HEK293 (cell line): ENCODE measurements around the gene FICD.

Source experiments
- CTCF ChIA-PET: fragments of 350-600 bp; formaldehyde crosslinking; extraction: SDS; loops from one replicate; lab custom pipeline; 2021; ENCODE audit warnings: antibody characterized with exemption; lab: Yijun Ruan, JAX
- POLR2A ChIA-PET: fragments of 300-600 bp; formaldehyde crosslinking; extraction: SDS; loops from one replicate; lab custom pipeline; 2020; ENCODE audit warnings: antibody characterized with exemption, inconsistent platforms; lab: Yijun Ruan, JAX
- H3K27ac ChIP-seq: fragments of 200-500 bp; sonication (Bioruptor generic); 2 replicates; pipeline ENCODE4 v1.5.1; 2014; ENCODE audit warnings: low read depth, low read length, control low read depth, inconsistent platforms; ENCODE audit errors: extremely low read depth
- H3K36me3 ChIP-seq, 2 experiments: fragments of 200-500 bp in 1 of 2; sonication (Bioruptor generic) in 1 of 2; 1 replicate in 1 of 2; 2 replicates in 1 of 2; pipeline ENCODE4 v1.5.1; 2014 to 2017; ENCODE audit warnings: inconsistent platforms in 2 of 2, low read length in 2 of 2; ENCODE audit not compliant: control insufficient read depth in 2 of 2, insufficient read depth in 1 of 2
- H3K4me1 ChIP-seq: fragments of 200-500 bp; sonication (Bioruptor generic); 2 replicates; pipeline ENCODE4 v1.5.1; 2014; ENCODE audit warnings: mild to moderate bottlenecking, low read length, inconsistent platforms; ENCODE audit not compliant: control insufficient read depth, insufficient read depth
- H3K4me3 ChIP-seq: 2 replicates; pipeline ENCODE4 v1.5.1; 2011; ENCODE audit warnings: low read depth, mild to moderate bottlenecking, control low read depth, low read length, moderate library complexity
- H3K9me3 ChIP-seq: fragments of 200-500 bp; sonication (Bioruptor generic); 2 replicates; pipeline ENCODE4 v1.5.1; 2014; ENCODE audit warnings: low read depth, low read length, inconsistent platforms; ENCODE audit not compliant: control insufficient read depth, insufficient read depth
- BCL11A ChIP-seq: fragments of 450-650 bp; formaldehyde crosslinking; IDR thresholded peaks from 2 replicates; pipeline ENCODE4 v1.5.1; 2016; ENCODE audit warnings: low read depth, missing biosample characterization, missing genetic modification characterization
- TCF7L2 ChIP-seq: IDR thresholded peaks from 2 replicates; pipeline ENCODE4 v1.6.1; 2011; ENCODE audit warnings: low read depth, mild to moderate bottlenecking, inconsistent platforms, low read length, moderate library complexity, borderline replicate concordance
- ZBTB1 ChIP-seq: fragments of 450-650 bp; formaldehyde crosslinking; IDR thresholded peaks from 2 replicates; pipeline ENCODE4 v1.5.1; 2016; ENCODE audit warnings: missing biosample characterization, missing genetic modification characterization
- ZFHX2 ChIP-seq: fragments of 450-650 bp; formaldehyde crosslinking; conservative IDR thresholded peaks from 2 replicates; pipeline ENCODE4 v1.5.1; 2016; ENCODE audit warnings: missing biosample characterization, missing genetic modification characterization
- ZNF112 ChIP-seq: fragments of 450-650 bp; formaldehyde crosslinking; IDR thresholded peaks from 2 replicates; pipeline ENCODE4 v1.5.0; 2017; ENCODE audit warnings: missing biosample characterization, missing genetic modification characterization
- ZNF140 ChIP-seq: fragments of 450-650 bp; formaldehyde crosslinking; IDR thresholded peaks from 2 replicates; pipeline ENCODE4 v1.5.1; 2016; ENCODE audit warnings: missing biosample characterization, missing genetic modification characterization
- ZNF19 ChIP-seq: fragments of 450-650 bp; formaldehyde crosslinking; IDR thresholded peaks from 2 replicates; pipeline ENCODE4; 2016; ENCODE audit warnings: missing biosample characterization, missing genetic modification characterization, low read depth
- ZNF248 ChIP-seq: fragments of 450-650 bp; formaldehyde crosslinking; IDR thresholded peaks from 2 replicates; pipeline ENCODE4 v1.5.1; 2017; ENCODE audit warnings: missing biosample characterization, missing genetic modification characterization
- ZNF302 ChIP-seq: fragments of 450-650 bp; formaldehyde crosslinking; IDR thresholded peaks from 2 replicates; pipeline ENCODE4 v1.5.1; 2016; ENCODE audit warnings: missing biosample characterization, missing genetic modification characterization, low read depth
- ZNF362 ChIP-seq: fragments of 450-650 bp; formaldehyde crosslinking; IDR thresholded peaks from 2 replicates; pipeline ENCODE4 v1.5.1; 2016; ENCODE audit warnings: missing biosample characterization, missing genetic modification characterization
- ZNF514 ChIP-seq: fragments of 450-650 bp; formaldehyde crosslinking; IDR thresholded peaks from 2 replicates; pipeline ENCODE4 v1.5.1; 2016; ENCODE audit warnings: missing biosample characterization, missing genetic modification characterization
- ZNF530 ChIP-seq: fragments of 450-650 bp; formaldehyde crosslinking; IDR thresholded peaks from 2 replicates; pipeline ENCODE4 v1.5.1; 2016; ENCODE audit warnings: low read depth, missing biosample characterization, missing genetic modification characterization
- ZNF660 ChIP-seq: fragments of 450-650 bp; IDR thresholded peaks from 2 replicates; pipeline ENCODE4 v1.5.1; 2018; ENCODE audit warnings: missing biosample characterization, mild to moderate bottlenecking, missing genetic modification characterization
- TF ChIP-seq, protein P1 (sequence below): fragments of 450-650 bp; formaldehyde crosslinking; IDR thresholded peaks from 2 replicates; pipeline ENCODE4 v1.5.0; 2017; ENCODE audit warnings: missing biosample characterization, missing genetic modification characterization, borderline replicate concordance
- TF ChIP-seq, protein P2 (sequence below): fragments of 450-650 bp; formaldehyde crosslinking; conservative IDR thresholded peaks from 2 replicates; pipeline ENCODE4 v1.5.1; 2016; ENCODE audit warnings: low read depth, missing biosample characterization, missing genetic modification characterization
- TF ChIP-seq, protein P3 (sequence below): fragments of 450-650 bp; formaldehyde crosslinking; IDR thresholded peaks from 2 replicates; pipeline ENCODE4 v1.5.1; 2017; ENCODE audit warnings: missing biosample characterization, missing genetic modification characterization

The FICD gene

GRCh38 chr12:108482717-108483212 lies 32.3 kb upstream of the FICD start (continued):
- TF ChIP-seq, protein P1, sequence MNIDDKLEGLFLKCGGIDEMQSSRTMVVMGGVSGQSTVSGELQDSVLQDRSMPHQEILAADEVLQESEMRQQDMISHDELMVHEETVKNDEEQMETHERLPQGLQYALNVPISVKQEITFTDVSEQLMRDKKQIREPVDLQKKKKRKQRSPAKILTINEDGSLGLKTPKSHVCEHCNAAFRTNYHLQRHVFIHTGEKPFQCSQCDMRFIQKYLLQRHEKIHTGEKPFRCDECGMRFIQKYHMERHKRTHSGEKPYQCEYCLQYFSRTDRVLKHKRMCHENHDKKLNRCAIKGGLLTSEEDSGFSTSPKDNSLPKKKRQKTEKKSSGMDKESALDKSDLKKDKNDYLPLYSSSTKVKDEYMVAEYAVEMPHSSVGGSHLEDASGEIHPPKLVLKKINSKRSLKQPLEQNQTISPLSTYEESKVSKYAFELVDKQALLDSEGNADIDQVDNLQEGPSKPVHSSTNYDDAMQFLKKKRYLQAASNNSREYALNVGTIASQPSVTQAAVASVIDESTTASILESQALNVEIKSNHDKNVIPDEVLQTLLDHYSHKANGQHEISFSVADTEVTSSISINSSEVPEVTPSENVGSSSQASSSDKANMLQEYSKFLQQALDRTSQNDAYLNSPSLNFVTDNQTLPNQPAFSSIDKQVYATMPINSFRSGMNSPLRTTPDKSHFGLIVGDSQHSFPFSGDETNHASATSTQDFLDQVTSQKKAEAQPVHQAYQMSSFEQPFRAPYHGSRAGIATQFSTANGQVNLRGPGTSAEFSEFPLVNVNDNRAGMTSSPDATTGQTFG (tag by site-specific recombination): no peak
- TF ChIP-seq, protein P2, sequence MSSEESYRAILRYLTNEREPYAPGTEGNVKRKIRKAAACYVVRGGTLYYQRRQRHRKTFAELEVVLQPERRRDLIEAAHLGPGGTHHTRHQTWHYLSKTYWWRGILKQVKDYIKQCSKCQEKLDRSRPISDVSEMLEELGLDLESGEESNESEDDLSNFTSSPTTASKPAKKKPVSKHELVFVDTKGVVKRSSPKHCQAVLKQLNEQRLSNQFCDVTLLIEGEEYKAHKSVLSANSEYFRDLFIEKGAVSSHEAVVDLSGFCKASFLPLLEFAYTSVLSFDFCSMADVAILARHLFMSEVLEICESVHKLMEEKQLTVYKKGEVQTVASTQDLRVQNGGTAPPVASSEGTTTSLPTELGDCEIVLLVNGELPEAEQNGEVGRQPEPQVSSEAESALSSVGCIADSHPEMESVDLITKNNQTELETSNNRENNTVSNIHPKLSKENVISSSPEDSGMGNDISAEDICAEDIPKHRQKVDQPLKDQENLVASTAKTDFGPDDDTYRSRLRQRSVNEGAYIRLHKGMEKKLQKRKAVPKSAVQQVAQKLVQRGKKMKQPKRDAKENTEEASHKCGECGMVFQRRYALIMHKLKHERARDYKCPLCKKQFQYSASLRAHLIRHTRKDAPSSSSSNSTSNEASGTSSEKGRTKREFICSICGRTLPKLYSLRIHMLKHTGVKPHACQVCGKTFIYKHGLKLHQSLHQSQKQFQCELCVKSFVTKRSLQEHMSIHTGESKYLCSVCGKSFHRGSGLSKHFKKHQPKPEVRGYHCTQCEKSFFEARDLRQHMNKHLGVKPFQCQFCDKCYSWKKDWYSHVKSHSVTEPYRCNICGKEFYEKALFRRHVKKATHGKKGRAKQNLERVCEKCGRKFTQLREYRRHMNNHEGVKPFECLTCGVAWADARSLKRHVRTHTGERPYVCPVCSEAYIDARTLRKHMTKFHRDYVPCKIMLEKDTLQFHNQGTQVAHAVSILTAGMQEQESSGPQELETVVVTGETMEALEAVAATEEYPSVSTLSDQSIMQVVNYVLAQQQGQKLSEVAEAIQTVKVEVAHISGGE (tag by site-specific recombination): no peak
- peak; percentile 90 for TF ChIP-seq BCL11A (tag by site-specific recombination)

- ChIA-PET CTCF (interaction anchor here (1.0 to 1.3 kb wide), 2 partner anchors 11 to 12 kb away, joined by 4 to 5 read pairs; no protein-coding TSS in a partner anchor), POLR2A (no interaction called here)
- Histone ChIP-seq H3K9me3 (no peaks in the 10 kb centered on the region), H3K27ac (no peak overlapping the region), H3K4me1 (no peaks in the 10 kb centered on the region), H3K4me3 (no peak overlapping the region), H3K36me3 (no peaks in the 10 kb centered on the region)
- TF ChIP-seq, protein P3, sequence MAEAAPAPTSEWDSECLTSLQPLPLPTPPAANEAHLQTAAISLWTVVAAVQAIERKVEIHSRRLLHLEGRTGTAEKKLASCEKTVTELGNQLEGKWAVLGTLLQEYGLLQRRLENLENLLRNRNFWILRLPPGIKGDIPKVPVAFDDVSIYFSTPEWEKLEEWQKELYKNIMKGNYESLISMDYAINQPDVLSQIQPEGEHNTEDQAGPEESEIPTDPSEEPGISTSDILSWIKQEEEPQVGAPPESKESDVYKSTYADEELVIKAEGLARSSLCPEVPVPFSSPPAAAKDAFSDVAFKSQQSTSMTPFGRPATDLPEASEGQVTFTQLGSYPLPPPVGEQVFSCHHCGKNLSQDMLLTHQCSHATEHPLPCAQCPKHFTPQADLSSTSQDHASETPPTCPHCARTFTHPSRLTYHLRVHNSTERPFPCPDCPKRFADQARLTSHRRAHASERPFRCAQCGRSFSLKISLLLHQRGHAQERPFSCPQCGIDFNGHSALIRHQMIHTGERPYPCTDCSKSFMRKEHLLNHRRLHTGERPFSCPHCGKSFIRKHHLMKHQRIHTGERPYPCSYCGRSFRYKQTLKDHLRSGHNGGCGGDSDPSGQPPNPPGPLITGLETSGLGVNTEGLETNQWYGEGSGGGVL (tag by site-specific recombination): 0 out of 2 replicates have a peak, but pooled peaks have one; percentile 33
- no peak for TF ChIP-seq ZNF248 (tag by site-specific recombination)
- TF ChIP-seq ZFHX2 (tag by site-specific recombination): peak; percentile 40; the same call in 1 of the 2 replicates
- no peak for TF ChIP-seq ZNF530 (tag by site-specific recombination)
These were observed 31.6 kb upstream of the FICD start for GRCh38 chr12:108483213-108484059.

DNA sequence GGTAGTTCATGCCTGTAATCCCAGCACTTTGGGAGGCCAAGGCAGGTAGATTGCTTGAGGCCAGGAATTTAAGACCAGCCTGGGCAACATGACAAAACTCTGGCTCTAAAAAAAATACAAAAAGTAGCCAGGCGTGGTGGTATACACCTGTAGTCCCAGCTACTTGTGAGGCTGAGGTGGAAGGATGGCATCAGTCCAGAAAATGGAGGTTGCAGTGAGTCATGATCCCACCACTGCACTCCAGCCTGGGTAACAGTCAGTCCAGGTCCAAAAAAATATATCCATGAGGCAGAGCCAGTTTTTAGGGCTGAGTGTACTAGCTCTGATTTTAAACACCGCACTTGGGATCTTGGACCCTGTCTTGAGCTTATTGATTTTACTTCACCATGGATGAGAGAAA lies 30.6 kb upstream of the FICD start:
- Histone ChIP-seq H3K4me3 (no peak overlapping the region), H3K4me1 (no peaks in the 10 kb centered on the region), H3K36me3 (no peaks in the 10 kb centered on the region), H3K9me3 (no peaks in the 10 kb centered on the region), H3K27ac (no peak overlapping the region)
- POLR2A ChIA-PET: no interaction called here
- CTCF ChIA-PET: interaction anchor here (1.0 kb wide), 2 partner anchors 10 to 493 kb away, joined by 3 to 4 read pairs; no protein-coding TSS in a partner anchor
- TF ChIP-seq ZBTB1: no peak
- TF ChIP-seq, protein P3 (tag by site-specific recombination): no peak
- TF ChIP-seq ZNF660 (tag by site-specific recombination): no peak
- no peak for TF ChIP-seq ZNF514 (tag by site-specific recombination)
- no peak for TF ChIP-seq ZNF302
- no peak for TF ChIP-seq TCF7L2
- no peak for TF ChIP-seq ZNF140 (tag by site-specific recombination)
- TF ChIP-seq ZNF362 (tag by site-specific recombination): no peak
- TF ChIP-seq, protein P1 (tag by site-specific recombination): no peak
- no peak for TF ChIP-seq ZNF19
- no peak for TF ChIP-seq ZNF112
